HepG2 (cell line): ENCODE data around the gene DSE. TPM values are rescaled to one million over a fixed set of nuclear protein-coding genes. Genes with fewer than 3 reads are reported as not detected.

ENCODE experiments used
- ATAC-seq: fragments of 200-7000 bp; cut with Tn5 transposase; 3 replicates; pipeline ENCODE4 v1.9.1; 2020; ENCODE audit warnings: mild to moderate bottlenecking, moderate library complexity
- BruUV-seq: library from RNA; stranded (reverse); fragments of 400-500 nt; replicated peaks from 2 replicates; lab custom pipeline; 2021; lab: Mats Ljungman, UMichigan
- CTCF ChIA-PET: fragments of 300-600 bp; formaldehyde crosslinking; extraction: SDS; loops from one replicate; lab custom pipeline; 2021; ENCODE audit warnings: low total read pairs, inconsistent platforms, low intra/inter-chr PET ratio; lab: Yijun Ruan, JAX
- POLR2A ChIA-PET: fragments of 350-600 bp; sonication (Branson Sonifier 250); formaldehyde crosslinking; loops from one replicate; lab custom pipeline; 2020; ENCODE audit warnings: antibody characterized with exemption, inconsistent platforms; lab: Yijun Ruan, JAX
- DNase-seq: peaks from one replicate; pipeline ENCODE4 v3.0.0-alpha.2; 2015; ENCODE audit warnings: low spot score
- FAIRE-seq: peaks from 3 replicates; lab custom pipeline; 2011; peaks lifted over from hg19 to GRCh38; lab: Jason Lieb, UNC
- H2AFZ ChIP-seq: one replicate; pipeline ENCODE4 v1.6.1; 2011; ENCODE audit warnings: low read length, inconsistent platforms
- H3K27ac ChIP-seq: fragments of 300-600 bp; 3 replicates; pipeline ENCODE4 v1.8.0; 2011; ENCODE audit warnings: mixed run types, mild to moderate bottlenecking, mixed read lengths, low read length, inconsistent platforms; ENCODE audit not compliant: insufficient read depth; ENCODE audit errors: extremely low read length
- H3K27me3 ChIP-seq, 2 experiments: fragments of 200-600 bp in 1 of 2; 2 replicates in 1 of 2; 3 replicates in 1 of 2; pipeline versions ENCODE4 v1.6.0 to v1.8.0; 2011; ENCODE audit warnings: low read length in 2 of 2, mild to moderate bottlenecking in 2 of 2, moderate library complexity in 2 of 2, inconsistent platforms in 1 of 2; ENCODE audit not compliant: insufficient read depth in 2 of 2, control insufficient read depth in 1 of 2
- H3K36me3 ChIP-seq, 2 experiments: fragments of 200-600 bp in 1 of 2; replicated peaks in 1 of 2; 2 replicates in 1 of 2; 3 replicates in 1 of 2; pipeline versions ENCODE4 v1.5.1 to v1.8.0; 2011; ENCODE audit warnings: low read length in 2 of 2, inconsistent platforms in 1 of 2; ENCODE audit not compliant: insufficient read depth in 2 of 2, control insufficient read depth in 1 of 2
- H3K4me1 ChIP-seq: 2 replicates; pipeline ENCODE4 v1.5.1; 2012; ENCODE audit warnings: low read length, inconsistent platforms; ENCODE audit not compliant: insufficient read depth
- H3K4me2 ChIP-seq: 2 replicates; pipeline ENCODE4 v1.6.0; 2011; ENCODE audit warnings: low read depth, low read length, inconsistent platforms
- H3K4me3 ChIP-seq, 3 experiments: fragments of 200-600 bp in 1 of 3; sonication (generic), shearing (Covaris generic) in 1 of 3; replicated peaks in 1 of 3; 2 replicates each; pipeline ENCODE4 v1.5.1; 2011 to 2016; ENCODE audit warnings: low read length in 3 of 3, inconsistent platforms in 2 of 3, low read depth in 2 of 3, mild to moderate bottlenecking in 2 of 3, control low read depth in 1 of 3, mixed read lengths in 1 of 3; ENCODE audit not compliant: insufficient read depth in 1 of 3
- H3K79me2 ChIP-seq: one replicate; pipeline ENCODE4 v1.6.1; 2011; ENCODE audit warnings: low read length, inconsistent platforms; ENCODE audit not compliant: insufficient read depth
- H3K9ac ChIP-seq: 2 replicates; pipeline ENCODE4 v1.6.0; 2011; ENCODE audit warnings: mild to moderate bottlenecking, low read depth, low read length, inconsistent platforms; ENCODE audit not compliant: insufficient read depth
- H3K9me3 ChIP-seq: 2 replicates; pipeline ENCODE4 v1.5.1; 2012; ENCODE audit warnings: mild to moderate bottlenecking, low read length
- H4K20me1 ChIP-seq: 2 replicates; pipeline ENCODE4 v1.6.0; 2011; ENCODE audit warnings: inconsistent platforms, mild to moderate bottlenecking, low read length, moderate library complexity; ENCODE audit not compliant: insufficient read depth
- BORCS8-MEF2B ChIP-seq: sonication (generic); formaldehyde crosslinking; IDR thresholded peaks from 2 replicates; pipeline ENCODE4 v1.8.0; 2022; ENCODE audit warnings: mild to moderate bottlenecking, missing genetic modification reagents
- CEBPG ChIP-seq: IDR thresholded peaks from 2 replicates; pipeline ENCODE4 v1.6.1; 2016
- LBX2 ChIP-seq: sonication (generic); formaldehyde crosslinking; IDR thresholded peaks from 2 replicates; pipeline ENCODE4 v1.5.0; 2020; ENCODE audit warnings: missing genetic modification reagents, mild to moderate bottlenecking, borderline replicate concordance
- NFE2 ChIP-seq: sonication (generic); formaldehyde crosslinking; IDR thresholded peaks from 2 replicates; pipeline ENCODE4 v1.4.0; 2020; ENCODE audit warnings: missing genetic modification reagents
- TCF12 ChIP-seq, 2 experiments: fragments of 450-650 bp in 1 of 2; sonication (generic) in 1 of 2; formaldehyde crosslinking in 1 of 2; IDR thresholded peaks; 2 replicates each; pipeline versions ENCODE4 v1.6.1 to v1.8.0; 2017 to 2022; ENCODE audit warnings: antibody characterized with exemption in 1 of 2, mild to moderate bottlenecking in 1 of 2, missing genetic modification reagents in 1 of 2, moderate library complexity in 1 of 2
- U2AF1 ChIP-seq: fragments of 200-400 bp; formaldehyde crosslinking; optimal IDR thresholded peaks from 2 replicates; pipeline ENCODE3; 2017; ENCODE audit warnings: mild to moderate bottlenecking, low read depth, low read length
- ZBTB2 ChIP-seq: sonication (generic); formaldehyde crosslinking; IDR thresholded peaks from 2 replicates; pipeline ENCODE4 v1.8.0; 2022; ENCODE audit warnings: low read depth, missing genetic modification reagents
- ZNF367 ChIP-seq: sonication (generic); formaldehyde crosslinking; IDR thresholded peaks from 2 replicates; pipeline ENCODE4 v1.4.0; 2020; ENCODE audit warnings: missing genetic modification reagents, borderline replicate concordance
- ZNF430 ChIP-seq: sonication (generic); formaldehyde crosslinking; IDR thresholded peaks from 2 replicates; pipeline ENCODE4 v1.9.0; 2021; ENCODE audit warnings: mild to moderate bottlenecking, missing genetic modification reagents
- ZNF607 ChIP-seq: sonication (generic); formaldehyde crosslinking; IDR thresholded peaks from 2 replicates; pipeline ENCODE4 v1.5.1; 2020; ENCODE audit warnings: missing genetic modification reagents, mild to moderate bottlenecking, borderline replicate concordance
- ZNF672 ChIP-seq: sonication (generic); formaldehyde crosslinking; IDR thresholded peaks from 2 replicates; pipeline ENCODE4 v1.8.1; 2022; ENCODE audit warnings: missing genetic modification reagents
- WGBS: methylation state at CpG from one replicate; pipeline ENCODE4 v1.1.6; 2017; ENCODE audit warnings: low lambda C conversion rate; 5-methylcytosine and 5-hydroxymethylcytosine counted together
- in situ Hi-C: cut with HindIII; loops from 2 replicates; pipeline ENCODE4 v1.10.0; 2017; ENCODE audit warnings: low pct_unique_long_range_greater_than_20kb; ENCODE audit not compliant: extremely low pct_ligation_motif_present
- intact Hi-C: fragments of 100-400 bp; cut with micrococcal nuclease; formaldehyde crosslinking; loops from one replicate; pipeline ENCODE4 v1.10.0; 2022; ENCODE audit not compliant: unreplicated experiment
- polyA plus RNA-seq, 8 experiments: library from polyadenylated mRNA; depleted of rRNA in 3 of 8; stranded (reverse) in 7 of 8; unstranded in 1 of 8; fragments of >200 nt; fragmentation: Illumina TruSeq in 4 of 8; extraction: Trizol in 4 of 8; gene quantifications; 2 replicates each; pipeline versions ENCODE4 v1.2.1 to v1.2.3, GENCODE V29; 2011 to 2016; ENCODE audit warnings: low read depth in 4 of 8, missing spikeins in 1 of 8, mixed read lengths in 1 of 8; ENCODE audit not compliant: insufficient read depth in 1 of 8
- total RNA-seq, 5 experiments: library from RNA; depleted of rRNA; stranded (reverse); fragments of >200 nt; fragmentation: Illumina TruSeq; extraction: Trizol; gene quantifications; 2 replicates each; pipeline ENCODE4 v1.2.3, GENCODE V29; 2016; ENCODE audit warnings: low read depth in 1 of 5

The DSE gene
- total and polyA plus RNA-seq, 2 of the 13 experiments (the other 11 are each of a cell fraction or from before 2014, with no cell fraction given) = 2.6 to 4.6 TPM

GRCh38 chr6:116349216-116349615, 21.5 kb upstream of the DSE start:
- ChIA-PET POLR2A (no interaction called here), CTCF (no interaction called here)
- H2AFZ ChIP-seq = no peak overlapping the region
- TF ChIP-seq ZNF367 (CRISPR knock-in tag) = no peak
- no peak for TF ChIP-seq U2AF1
- TF ChIP-seq LBX2 (CRISPR knock-in tag) = no peak
- no peak for TF ChIP-seq ZBTB2 (CRISPR knock-in tag)
- TF ChIP-seq CEBPG (CRISPR knock-in tag) = no peak
- no peak for TF ChIP-seq ZNF672
- no peak for TF ChIP-seq ZNF607 (CRISPR knock-in tag)
- no peak for TF ChIP-seq NFE2 (CRISPR knock-in tag)
- TF ChIP-seq ZNF430 (CRISPR knock-in tag) = no peak
- no peak for TF ChIP-seq BORCS8-MEF2B (CRISPR knock-in tag)
- TF ChIP-seq TCF12 (IDR thresholded peaks at IDR 0.05) = no peak
- no peak for TF ChIP-seq TCF12 (CRISPR knock-in tag; IDR thresholded peaks at IDR 0.05)
- H3K79me2 ChIP-seq = no peaks in the 10 kb centered on the region
- intact Hi-C loops = no loop called here
- no peak overlapping the region for H3K4me3 ChIP-seq
- 11% methylated on average over 2 of the region's 2 CpGs for WGBS
- H3K4me2 ChIP-seq = no peak overlapping the region
- no peak overlapping the region for H3K27ac ChIP-seq
- in situ Hi-C loops = no loop called here
- H4K20me1 ChIP-seq = no peaks in the 10 kb centered on the region
- no peak overlapping the region for H3K9ac ChIP-seq
- ATAC-seq = no peak; the same call in 1 of the 3 replicates
- no peak for DNase-seq
- H3K9me3 ChIP-seq = no peaks in the 10 kb centered on the region
- no TSS peak for BruUV-seq
- H3K4me1 ChIP-seq = no peaks in the 10 kb centered on the region
- no peaks in the 10 kb centered on the region for H3K27me3 ChIP-seq
- FAIRE-seq = no peak
- no peaks in the 10 kb centered on the region for H3K36me3 ChIP-seq
